Stimulated activated CD4-positive, alpha-beta T cell treated with anti-CD3 and anti-CD28 coated beads, Interleukin-2, amount 100 ng/mL, for 24 hours (primary cell): ENCODE data around the gene C17orf58.
"Not testable (repeated sequence)": the region's sequence is repeated elsewhere in the genome, so short reads cannot be mapped to it uniquely, and the experiment has no call there.

Experiments
- DNase-seq, 2 donors: peaks; one replicate each; pipeline ENCODE4 v3.0.0-alpha.2; 2020

C17orf58 gene

DNA sequence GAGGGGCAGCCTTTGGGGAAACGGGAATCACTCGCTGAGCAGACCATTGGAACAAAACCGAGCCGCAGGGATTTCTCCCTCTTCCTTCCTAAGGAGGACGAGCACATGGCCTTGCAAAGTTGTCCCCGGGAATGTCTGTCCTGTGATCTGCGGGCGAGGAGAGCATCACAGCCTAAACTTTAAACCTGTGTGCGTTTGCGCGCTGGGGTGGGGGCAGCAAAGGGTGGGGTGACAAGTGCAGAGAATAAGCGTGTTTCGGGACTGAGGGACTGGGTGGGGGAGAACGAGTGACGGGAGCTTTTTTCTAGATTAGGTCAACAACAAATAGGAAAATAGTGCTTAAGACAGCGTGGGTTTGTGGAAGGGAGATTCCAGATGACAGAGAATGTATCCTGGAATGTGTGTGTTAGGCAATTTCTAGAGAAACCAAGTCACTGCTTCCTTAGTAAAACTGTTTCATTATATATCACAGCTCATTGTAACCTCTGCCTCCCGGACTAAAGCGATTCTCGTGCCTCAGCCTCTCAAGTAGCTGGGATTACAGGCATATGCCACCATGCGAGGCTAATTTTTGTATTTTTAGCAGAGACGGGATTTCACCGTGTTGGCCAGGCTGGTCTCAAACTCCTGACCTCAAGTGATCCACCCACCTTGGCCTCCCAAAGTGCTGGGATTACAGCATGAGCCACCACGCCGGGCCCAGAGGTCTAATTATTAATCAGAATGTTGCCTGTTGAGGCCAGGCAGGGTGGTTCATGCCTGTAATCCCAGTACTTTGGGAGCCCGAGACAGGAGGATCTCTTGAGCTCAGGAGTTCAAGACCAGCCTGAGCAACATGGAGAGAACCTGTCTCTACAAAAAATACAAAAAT is at the start of gene C17orf58:
C17orf58 (minus strand) TSS at position 169 of the 871 bp plus-strand sequence. CDS start 271 bp downstream, outside the sequence.
- peak; percentile 42 to 53 for DNase-seq

DNA sequence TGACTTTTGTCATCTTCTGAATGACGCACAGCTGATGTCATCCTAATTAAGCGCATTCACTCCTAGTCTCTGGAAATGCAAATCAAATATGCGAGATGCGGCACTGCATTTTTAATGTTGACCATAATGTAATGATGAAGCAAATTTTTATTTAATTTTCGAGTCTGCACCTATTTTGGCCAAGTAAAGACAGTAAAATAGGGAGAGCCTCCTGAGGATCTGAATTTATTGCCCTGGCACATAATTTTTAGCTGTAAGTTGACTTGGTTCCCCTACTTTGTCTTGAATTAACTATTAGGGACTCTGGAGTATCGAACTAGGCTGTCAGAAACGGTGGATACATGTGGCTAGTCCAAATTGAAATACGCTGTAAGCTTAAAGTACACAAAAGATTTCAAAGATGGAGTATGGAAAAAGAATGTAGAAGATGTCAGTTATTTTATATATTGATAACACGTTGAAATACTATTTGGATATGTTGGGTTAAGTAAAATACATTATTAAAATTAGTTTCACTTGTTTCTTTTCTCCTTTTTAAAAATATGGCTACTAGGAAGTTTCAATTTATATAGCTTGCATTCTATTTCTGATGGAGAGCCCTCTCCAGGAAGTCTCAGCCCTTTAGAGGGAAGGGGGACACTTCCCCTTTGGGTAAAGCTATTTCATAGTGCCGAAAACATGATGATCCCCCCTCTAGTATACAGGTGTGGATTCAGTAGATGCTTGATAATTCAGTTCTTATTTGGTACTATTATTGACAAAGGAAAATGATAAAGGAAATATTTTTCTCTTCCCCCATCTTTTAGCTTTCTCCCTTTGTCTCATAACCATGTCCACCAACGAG is 40.3 kb upstream of the C17orf58 start:
- DNase-seq, result no peak

DNA sequence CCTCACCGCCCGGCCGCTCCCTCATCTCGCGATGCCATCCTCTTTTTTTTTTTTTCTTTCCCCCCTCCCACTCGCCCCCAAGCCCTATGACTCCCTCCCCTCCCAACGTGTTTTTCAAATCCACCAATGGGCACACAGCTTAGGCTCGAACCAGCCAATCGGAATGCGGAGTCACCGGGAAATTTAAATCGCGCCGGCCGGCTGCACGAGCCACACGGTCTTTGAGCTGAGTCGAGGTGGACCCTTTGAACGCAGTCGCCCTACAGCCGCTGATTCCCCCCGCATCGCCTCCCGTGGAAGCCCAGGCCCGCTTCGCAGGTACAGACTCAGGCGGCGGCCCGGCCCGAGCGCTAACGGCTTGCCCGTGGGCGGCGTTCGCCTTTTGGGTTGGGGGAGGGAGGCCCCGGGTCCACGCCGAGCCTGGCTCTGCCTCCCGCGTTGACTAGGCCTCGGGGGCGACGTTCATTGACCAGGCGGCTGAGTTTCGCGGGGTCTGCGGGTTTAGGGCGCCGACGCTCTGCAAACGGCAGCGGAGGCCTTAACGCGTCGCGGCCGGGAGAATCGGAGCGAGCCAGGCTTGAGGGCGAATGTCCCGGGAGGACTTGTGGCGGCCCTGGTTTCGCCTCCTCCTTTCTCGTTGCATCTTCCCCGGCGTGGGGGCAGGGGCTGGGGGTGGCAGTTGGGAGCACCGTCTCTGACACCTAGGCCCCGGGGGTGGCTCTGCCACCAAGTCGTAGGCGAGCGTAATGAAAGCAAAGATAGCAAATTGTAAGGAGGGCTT is 39.4 kb upstream of the C17orf58 start, which contains the start of gene KPNA2:
KPNA2 (plus strand) TSS at position 213 of the 781 bp plus-strand sequence. CDS start 1,398 bp downstream, outside the sequence.
- DNase-seq, result peak; percentile 88 to 93

DNA sequence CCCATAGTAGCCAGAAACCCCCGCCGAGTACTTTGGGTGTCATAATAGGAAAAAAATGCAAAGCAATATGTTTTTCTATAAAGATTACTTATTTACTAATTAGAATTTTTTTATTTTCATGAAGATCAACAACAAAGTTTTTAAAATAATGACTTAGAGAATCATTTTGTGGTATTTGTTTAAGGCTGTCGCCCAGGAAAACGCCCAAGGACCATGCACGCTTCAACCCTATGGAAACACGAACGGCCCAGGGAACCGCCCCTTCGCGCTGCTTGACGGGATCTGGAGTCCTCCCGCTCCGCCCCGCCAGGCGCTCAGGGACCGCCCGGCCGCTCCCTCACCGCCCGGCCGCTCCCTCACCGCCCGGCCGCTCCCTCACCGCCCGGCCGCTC is 38.9 kb upstream of the C17orf58 start:
- peak; percentile 92 to 94 for DNase-seq

GRCh38 chr17:68034452-68034776 is 38.1 kb upstream of the C17orf58 start:
- DNase-seq, result no peak

GRCh38 chr17:68033636-68034451 is 37.6 kb upstream of the C17orf58 start:
- DNase-seq, result no peak

GRCh38 chr17:68029512-68030215 is 33.4 kb upstream of the C17orf58 start:
- no peak for DNase-seq

DNA sequence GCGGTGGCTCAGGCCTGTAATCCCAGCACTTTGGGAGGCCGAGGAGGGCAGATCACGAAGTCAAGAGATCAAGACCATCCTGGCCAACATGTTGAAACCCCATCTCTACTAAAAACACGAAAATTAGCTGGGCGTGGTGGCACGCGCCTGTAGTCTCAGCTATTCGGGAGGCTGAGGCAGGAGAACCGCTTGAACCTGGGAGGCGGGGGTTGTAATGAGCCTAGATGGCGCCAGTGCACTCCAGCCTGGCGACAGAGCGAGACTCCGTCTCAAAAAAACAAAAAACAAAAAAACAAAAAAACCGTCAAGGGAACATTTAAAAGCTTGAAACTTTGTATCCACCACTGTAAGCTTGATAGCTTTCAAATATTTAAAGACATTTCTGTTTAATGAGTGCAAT is 26.3 kb upstream of the C17orf58 start:
- not testable (repeated sequence) for DNase-seq

DNA sequence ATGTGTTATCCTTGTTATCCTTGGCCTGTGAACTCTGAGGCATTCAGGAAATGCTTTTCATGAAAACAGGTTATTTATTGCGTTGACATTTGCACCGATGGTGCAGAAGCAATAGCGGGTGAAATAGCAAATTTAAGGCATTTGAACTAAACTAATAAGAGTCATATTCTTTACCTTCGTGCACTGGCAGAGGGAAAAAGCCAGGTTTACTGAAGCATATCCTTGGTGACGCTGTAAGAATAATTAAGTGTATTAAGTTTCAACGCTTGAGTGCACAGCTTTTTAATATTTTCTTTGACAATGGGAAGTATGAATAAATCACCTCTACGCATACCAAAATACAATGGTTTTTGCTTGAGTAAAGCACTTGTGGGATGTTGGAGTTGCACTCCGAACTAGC is 25.7 kb upstream of the C17orf58 start:
- DNase-seq, result no peak

DNA sequence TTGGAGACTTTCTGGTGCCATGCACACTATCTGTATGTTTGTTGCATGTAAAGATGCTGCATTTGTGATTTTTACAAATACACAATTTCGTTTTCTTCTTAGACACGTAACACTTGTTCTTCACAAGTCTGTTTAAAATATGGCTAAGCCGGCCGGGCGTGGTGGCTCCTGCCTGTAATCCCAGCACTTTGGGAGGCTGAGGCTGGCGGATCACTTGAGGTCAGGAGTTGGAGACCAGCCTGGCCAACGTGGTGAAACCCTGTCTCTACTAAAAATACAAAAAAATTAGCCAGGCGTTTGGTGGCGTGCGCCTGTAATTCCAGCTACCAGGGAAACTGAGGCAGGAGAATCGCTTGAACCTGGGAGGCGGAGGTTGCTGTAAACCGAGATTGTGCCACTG is 24.5 kb upstream of the C17orf58 start:
- DNase-seq, result not testable (repeated sequence)

DNA sequence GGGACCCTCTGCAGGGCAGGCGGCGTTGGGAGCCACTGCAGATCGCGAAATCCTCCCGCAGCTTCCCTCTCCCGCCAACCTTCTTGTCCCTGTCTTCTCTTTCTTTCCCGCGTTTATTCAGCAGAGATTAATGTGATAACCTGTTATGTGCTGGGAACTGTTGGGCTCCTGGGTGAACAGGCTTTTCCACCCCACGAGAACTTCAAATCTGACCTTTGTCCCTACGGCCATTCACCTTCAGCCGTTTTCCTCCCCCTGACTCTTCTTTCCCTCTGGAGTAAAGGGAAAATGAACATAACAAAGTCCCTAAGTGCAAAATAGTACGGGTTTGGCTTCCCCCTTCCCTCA is 24.1 kb upstream of the C17orf58 start:
- no peak for DNase-seq

DNA sequence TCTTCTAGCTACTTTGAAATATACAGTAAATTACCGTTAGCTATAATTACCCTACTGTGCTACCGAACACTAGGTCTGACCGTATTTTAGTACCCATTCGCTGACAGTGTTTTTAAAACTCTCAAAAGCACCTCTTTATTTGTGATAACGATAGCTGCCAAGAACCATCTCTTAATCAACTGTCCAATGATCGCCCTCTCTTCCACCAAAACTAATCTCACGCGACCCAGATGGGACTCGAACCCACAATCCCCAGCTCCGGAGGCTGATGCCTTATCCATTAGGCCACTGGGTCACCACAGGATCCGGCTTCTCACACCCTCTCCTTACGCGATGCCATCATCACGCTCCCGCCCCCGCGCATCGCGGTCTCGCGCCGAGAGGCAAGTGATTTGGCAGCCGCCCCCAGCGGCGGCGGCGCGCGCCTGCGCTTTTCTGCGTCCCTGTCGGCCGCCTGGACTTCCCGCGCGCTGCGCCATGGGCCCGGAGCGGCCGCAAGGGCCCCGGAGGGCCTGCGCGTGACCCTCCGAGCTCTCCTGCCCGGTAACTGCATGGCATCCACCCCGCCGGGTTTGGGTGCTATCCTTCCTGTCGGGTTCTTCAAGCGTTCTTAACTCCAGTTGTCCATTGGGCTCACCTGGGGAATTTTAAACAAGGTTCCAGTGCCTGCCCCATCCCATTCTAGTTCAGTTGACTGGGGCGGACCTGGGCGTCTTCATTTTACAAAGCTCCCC is 23.6 kb upstream of the C17orf58 start:
- DNase-seq, result peak; percentile 99

DNA sequence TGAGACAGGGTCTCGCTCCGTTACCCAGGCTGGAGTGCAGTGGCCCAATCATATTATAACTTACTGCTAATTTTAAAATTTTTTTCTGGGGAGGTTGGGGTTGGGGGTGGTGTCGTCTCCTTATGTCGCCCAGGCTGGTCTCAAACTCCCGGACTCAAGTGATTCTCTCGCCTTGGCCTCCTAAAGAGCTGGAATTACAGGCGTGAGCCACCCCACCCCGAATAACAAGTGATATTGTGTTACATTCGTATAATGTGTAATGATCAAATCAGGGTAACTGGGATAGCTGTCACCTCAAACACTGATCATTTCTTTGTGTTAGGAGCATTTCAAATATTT is 23.0 kb upstream of the C17orf58 start:
- DNase-seq, result no peak

- not testable (repeated sequence) for DNase-seq
Observed at GRCh38 chr17:68018493-68018892, 22.2 kb upstream of the C17orf58 start.

DNA sequence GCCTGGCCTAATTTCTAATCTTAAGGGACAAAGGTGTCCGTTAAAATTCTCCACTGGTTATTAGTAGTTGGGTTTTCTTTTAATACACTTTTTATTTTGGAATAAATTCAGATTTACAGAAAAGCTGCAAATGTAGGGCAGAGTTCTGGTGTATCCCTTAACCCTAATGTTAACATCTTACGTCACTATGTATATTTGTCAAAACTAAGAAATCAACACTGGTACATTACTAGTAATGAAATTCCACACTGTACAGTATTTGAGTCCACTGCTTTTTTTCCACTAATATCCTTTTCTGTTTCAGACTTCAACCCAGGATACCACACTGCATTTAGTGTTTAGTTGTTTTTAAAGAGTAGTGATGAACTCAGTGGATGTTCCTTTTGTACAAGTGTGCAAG is 20.6 kb upstream of the C17orf58 start:
- no peak for DNase-seq

- DNase-seq, result no peak
Observed at GRCh38 chr17:68015081-68015723, 18.9 kb upstream of the C17orf58 start.

- no peak for DNase-seq
Observed at GRCh38 chr17:68013385-68013784, 17.1 kb upstream of the C17orf58 start.

DNA sequence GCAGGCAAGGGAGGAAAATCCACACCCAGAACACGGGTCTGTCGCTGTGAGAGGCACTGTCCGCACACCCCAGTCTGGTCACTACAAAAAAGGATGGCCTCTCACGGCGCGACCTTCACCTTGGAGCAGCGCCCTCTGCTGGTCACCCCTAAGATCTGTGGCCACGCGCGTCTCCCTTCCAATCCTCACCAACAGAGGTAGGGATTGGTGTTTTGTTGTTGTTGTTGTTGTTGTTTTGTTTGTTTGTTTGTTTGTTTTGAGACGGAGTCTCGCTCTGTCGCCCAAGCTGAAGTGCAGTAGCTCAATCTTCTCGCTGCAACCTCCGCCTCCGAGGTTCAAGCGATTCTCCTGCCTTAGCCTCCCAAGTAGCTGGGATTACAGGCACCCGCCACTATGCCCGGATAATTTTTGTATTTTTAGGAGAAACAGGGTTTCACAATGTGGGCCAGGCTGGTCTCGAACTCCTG is 15.0 kb upstream of the C17orf58 start:
- DNase-seq, result peak; percentile 74 to 78

DNA sequence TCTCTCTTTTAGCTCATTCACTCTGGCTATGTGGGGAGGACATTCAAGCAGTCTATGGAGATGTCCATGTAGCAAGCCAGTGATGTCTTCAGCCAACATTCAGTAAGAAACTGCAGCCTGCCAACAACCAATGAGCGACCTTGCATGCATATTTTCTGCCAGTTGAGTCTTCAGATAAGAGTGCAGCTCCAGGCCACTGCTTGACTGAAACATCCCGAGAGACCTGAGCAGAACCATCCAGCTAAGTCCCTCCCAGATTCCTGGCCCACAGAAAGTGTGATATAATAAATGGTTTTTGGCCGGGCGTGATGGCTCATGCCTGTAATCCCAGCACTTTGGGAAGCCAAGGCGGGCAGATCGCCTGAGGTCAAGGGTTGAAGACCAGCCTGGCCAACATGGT is 10.5 kb upstream of the C17orf58 start:
- DNase-seq, result no peak

DNA sequence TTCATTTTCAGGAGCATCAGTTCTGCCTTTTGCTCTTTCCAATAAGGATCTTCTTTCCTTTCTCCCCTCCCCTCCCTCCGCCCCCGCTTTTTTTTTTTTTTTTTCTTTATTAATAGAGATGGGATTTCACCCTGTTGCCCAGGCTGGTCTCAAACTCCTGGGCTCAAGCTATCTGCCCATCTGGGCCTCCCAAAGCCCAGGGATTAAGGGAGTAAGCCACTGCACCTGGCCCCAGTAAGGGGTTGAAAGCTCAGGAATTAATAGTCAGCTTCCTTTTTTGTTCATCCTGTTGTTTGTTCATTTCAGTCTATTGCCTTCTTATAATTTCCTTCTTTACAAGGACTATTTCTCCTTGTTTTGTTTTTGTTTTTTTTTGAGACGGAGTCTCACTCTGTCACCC is 7.9 kb upstream of the C17orf58 start:
- no peak for DNase-seq
